ENCODE measurements around the gene MRPL34. TPM values are rescaled to one million over a fixed set of nuclear protein-coding genes. Genes with fewer than 3 reads are reported as not detected.

The MRPL34 gene
- total RNA-seq, 1 donor from 2014 or later, result 84.9 TPM

GRCh38 chr19:17309198-17309964, 3.7 kb downstream of the MRPL34 start, which contains the start of gene DDA1:
Gene DDA1 (plus strand): TSS chr19:17309563. CDS start chr19:17309655, 92 bp downstream.
- no peaks in the 10 kb centered on the region for H3K9me3 ChIP-seq
- H3K27ac ChIP-seq, result peak within 1 kb of the TSS; percentile 83
- ATAC-seq (peak; percentile 88), DNase-seq (peak; percentile 99)
- peaks cover 9% of the 10 kb centered on the region for H3K36me3 ChIP-seq
- peaks cover 37% of the 10 kb centered on the region for H3K4me1 ChIP-seq
- H3K4me3 ChIP-seq, result peak within 1 kb of the TSS; percentile 79
- no peaks in the 10 kb centered on the region for H3K27me3 ChIP-seq
- intact Hi-C loops (cut with DNase I), result no loop called here
- TF ChIP-seq, protein P1, sequence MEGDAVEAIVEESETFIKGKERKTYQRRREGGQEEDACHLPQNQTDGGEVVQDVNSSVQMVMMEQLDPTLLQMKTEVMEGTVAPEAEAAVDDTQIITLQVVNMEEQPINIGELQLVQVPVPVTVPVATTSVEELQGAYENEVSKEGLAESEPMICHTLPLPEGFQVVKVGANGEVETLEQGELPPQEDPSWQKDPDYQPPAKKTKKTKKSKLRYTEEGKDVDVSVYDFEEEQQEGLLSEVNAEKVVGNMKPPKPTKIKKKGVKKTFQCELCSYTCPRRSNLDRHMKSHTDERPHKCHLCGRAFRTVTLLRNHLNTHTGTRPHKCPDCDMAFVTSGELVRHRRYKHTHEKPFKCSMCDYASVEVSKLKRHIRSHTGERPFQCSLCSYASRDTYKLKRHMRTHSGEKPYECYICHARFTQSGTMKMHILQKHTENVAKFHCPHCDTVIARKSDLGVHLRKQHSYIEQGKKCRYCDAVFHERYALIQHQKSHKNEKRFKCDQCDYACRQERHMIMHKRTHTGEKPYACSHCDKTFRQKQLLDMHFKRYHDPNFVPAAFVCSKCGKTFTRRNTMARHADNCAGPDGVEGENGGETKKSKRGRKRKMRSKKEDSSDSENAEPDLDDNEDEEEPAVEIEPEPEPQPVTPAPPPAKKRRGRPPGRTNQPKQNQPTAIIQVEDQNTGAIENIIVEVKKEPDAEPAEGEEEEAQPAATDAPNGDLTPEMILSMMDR (IDR thresholded peaks at IDR 0.05), result no peak

DNA sequence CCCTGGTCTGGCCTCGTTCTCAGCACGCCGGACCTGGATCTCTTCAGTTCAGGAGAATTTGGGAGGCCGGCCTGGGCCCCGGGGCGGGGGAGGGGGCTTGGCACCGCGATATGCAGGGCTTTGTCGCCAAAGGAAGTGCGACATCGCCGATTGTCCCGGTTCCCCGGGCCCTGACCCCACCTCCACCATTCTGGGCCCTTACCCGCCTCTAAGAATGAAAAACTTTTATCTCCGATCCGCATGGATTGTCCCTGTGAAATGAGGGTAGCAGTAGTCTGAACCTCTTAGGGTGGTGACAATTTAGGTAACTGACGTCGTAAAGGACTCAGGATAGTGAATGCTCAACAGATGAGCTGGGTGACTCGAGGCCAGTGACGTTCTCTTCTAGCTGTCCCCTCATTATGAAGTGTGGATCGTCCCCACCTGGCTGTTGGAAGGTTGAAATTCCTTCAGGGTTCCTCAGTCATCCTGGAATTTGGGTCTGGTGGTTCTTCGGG, 4.3 kb downstream of the MRPL34 start:
- no peaks in the 10 kb centered on the region for H3K9me3 ChIP-seq
- TF ChIP-seq, protein P1 (IDR thresholded peaks at IDR 0.05), result no peak
- H3K36me3 ChIP-seq, result peaks cover 14% of the 10 kb centered on the region
- no peaks in the 10 kb centered on the region for H3K27me3 ChIP-seq
- H3K4me1 ChIP-seq, result peaks cover 31% of the 10 kb centered on the region
- DNase-seq, result no peak
- ATAC-seq, result no peak
- intact Hi-C loops (cut with DNase I), result no loop called here
- peak overlapping the region; percentile 83 for H3K27ac ChIP-seq
- peak overlapping the region; percentile 79 for H3K4me3 ChIP-seq

DNA sequence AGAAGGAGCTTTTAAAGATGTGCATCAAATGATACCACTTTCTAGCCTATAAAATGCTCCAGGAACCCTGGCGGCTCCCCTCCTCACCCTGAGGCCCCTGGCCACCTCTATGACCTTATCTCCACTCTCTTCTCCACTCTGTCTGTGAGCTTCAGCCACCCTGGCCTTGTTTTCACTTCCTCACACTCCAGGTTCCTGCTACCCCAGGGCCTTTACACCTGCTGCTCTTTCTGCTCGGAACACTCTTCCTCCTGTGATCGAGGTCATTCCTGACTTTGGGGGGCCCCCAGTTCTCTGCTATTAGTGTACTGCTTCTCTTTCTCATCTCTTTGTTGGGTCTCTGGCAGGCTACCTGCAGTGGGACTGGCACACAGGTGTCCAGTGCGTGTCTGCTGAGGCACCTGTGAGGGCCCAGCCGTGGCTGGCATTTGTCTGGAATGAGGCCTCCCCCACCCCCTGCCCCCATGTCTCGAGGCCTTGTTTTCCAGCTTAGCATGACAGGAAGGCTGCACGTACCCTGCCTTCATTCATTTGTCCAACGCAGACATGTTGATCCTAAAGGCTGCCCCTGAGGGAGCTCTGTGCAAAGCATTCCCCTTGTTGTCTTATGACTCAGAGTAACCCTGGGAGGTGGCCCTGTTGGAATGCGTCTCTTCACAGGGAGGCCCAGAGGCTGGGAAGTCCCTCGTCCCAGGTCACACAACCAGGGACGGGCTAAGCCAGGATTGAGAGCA, 6.0 kb downstream of the MRPL34 start:
- Histone ChIP-seq H3K4me3 (no peak overlapping the region), H3K4me1 (peaks cover 22% of the 10 kb centered on the region), H3K9me3 (no peaks in the 10 kb centered on the region), H3K27ac (no peak overlapping the region), H3K36me3 (peaks cover 28% of the 10 kb centered on the region), H3K27me3 (no peaks in the 10 kb centered on the region)
- ATAC-seq, result peak; percentile 7
- no peak for DNase-seq
- TF ChIP-seq, protein P1 (IDR thresholded peaks at IDR 0.05), result no peak
- intact Hi-C loops (cut with DNase I), result no loop called here

GRCh38 chr19:17312189-17313113, 6.8 kb downstream of the MRPL34 start:
- no peak overlapping the region for H3K4me3 ChIP-seq
- DNase-seq (no peak), ATAC-seq (no peak)
- no peaks in the 10 kb centered on the region for H3K9me3 ChIP-seq
- peaks cover 19% of the 10 kb centered on the region for H3K4me1 ChIP-seq
- no peak overlapping the region for H3K27ac ChIP-seq
- intact Hi-C loops (cut with DNase I), result no loop called here
- H3K27me3 ChIP-seq, result no peaks in the 10 kb centered on the region
- peaks cover 32% of the 10 kb centered on the region for H3K36me3 ChIP-seq
- TF ChIP-seq, protein P1 (IDR thresholded peaks at IDR 0.05), result no peak

DNA sequence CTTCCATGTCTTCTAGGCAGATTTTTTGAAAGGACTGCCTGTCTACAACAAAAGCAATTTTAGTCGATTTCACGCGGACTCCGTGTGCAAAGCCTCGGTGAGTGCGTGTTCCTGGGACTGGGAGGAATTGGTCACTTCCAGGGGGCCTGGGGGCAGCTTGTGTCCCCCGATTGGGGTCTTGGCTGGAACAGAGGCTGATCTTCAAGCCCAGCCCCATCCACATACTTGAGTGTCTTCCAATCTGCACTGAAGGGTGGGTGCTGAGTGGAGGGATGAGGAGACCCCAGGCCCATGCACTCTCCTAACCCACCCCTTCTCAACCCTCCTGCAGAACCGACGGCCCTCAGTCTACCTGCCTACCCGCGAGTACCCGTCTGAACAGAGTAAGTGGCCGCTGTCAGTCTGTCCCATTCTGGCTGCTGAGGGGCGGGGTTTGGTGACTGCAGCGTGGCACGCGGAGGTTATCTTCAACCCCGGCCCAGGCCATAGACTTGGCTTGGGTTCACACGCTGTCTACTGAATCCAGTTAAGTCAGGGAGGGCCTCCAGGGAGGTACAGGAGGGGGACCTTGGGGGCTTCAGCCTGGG, 8.4 kb downstream of the MRPL34 start:
- no peak overlapping the region for H3K4me3 ChIP-seq
- H3K27ac ChIP-seq, result no peak overlapping the region
- ATAC-seq (no peak), DNase-seq (no peak)
- no peaks in the 10 kb centered on the region for H3K27me3 ChIP-seq
- H3K36me3 ChIP-seq, result peaks cover 33% of the 10 kb centered on the region
- TF ChIP-seq, protein P1 (IDR thresholded peaks at IDR 0.05), result no peak
- H3K9me3 ChIP-seq, result no peaks in the 10 kb centered on the region
- peaks cover 19% of the 10 kb centered on the region for H3K4me1 ChIP-seq
- intact Hi-C loops (cut with DNase I), result no loop called here
